ENCODE data around the gene GAL3ST1.
"Not testable (repeated sequence)": the region's sequence is repeated elsewhere in the genome, so short reads cannot be mapped to it uniquely, and the experiment has no call there.

Gene GAL3ST1, protein sequence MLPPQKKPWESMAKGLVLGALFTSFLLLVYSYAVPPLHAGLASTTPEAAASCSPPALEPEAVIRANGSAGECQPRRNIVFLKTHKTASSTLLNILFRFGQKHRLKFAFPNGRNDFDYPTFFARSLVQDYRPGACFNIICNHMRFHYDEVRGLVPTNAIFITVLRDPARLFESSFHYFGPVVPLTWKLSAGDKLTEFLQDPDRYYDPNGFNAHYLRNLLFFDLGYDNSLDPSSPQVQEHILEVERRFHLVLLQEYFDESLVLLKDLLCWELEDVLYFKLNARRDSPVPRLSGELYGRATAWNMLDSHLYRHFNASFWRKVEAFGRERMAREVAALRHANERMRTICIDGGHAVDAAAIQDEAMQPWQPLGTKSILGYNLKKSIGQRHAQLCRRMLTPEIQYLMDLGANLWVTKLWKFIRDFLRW

DNA sequence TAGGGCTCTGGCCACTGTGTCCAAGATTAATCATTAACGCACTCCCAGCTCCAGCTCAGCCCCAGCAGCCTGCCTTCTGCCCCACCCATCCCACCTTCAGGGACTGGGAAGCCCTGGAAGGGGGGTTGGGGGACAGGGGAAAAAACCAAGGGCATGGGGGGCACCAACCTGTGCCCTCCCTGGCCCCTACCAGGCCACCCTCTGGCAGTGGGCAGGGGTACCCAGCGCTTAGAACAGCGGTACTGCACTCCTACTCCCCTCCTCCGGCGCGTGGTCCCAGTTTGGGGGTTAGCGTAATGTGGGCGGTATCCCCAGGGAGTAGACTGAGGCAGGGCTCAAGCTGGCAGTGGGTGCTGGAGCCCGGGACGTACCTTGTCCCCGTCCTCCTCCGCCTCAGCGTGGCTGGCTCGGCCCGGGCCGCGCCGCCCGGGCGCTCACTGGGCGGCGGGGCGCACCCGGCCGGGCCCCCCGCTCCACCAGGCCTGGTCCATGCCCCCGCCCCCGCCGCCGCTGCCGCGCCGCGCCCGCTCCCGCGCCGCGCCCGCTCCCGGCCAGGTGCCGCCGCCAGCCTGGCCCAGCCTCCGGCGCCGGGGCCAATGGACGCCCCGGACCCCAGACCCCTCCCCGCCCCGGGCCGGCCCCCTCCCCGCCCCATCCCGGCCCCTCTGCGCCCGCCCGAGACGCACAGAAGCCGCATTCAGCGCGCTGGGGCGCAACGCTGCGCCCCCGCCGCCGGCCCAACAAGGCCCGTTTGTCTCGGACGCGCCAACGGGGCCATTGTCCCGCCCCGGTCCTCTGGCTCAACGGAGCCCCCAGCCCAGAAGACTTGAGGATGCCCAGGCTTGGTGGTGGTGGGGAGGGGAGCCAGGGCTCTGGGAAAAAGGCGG is at the start of gene GAL3ST1:
Gene GAL3ST1 (minus strand): TSS at position 571 of the 887 bp plus-strand sequence. CDS start 17,273 bp downstream, outside the sequence.
- Mint-ChIP-seq H3K4me3 (peak within 1 kb of the TSS; percentile 80 to 83 (median 80)), H3K4me1 (peaks cover 9% of the 10 kb centered on the region), H3K9me3 (no peaks in the 10 kb centered on the region), H3K27ac (peak within 1 kb of the TSS in 2 of 3 experiments; percentile 17 to 82), H3K36me3 (ENCODE audit: low read depth) (peaks cover 22% of the 10 kb centered on the region), H3K27me3 (ENCODE audit: low read depth) (peaks cover 27% of the 10 kb centered on the region)
- no peak for TF ChIP-seq CTCF (IDR thresholded peaks at IDR 0.05; ENCODE audit: unreplicated experiment in 3 of 3)

DNA sequence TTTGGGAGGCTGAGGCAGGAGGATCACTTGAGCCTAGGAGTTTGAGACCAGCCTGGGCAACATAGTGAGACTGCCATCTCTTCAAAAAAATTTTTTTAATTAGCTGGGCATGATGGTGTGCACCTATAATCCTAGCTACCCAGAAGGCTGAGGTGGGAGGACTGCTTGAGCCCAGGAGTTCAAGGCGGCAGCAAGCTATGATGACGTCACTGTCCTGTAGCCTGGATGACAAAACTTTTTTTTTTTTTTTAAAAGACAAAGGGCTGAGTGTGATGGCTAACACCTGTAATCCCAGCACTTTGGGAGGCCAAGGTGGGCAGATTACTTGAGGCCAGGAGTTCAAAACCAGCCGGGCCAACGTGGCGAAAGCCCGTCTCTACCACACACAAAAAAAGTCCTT is 45.4 kb upstream of the GAL3ST1 start:
- not testable (repeated sequence) for H3K27ac Mint-ChIP-seq; H3K4me1 Mint-ChIP-seq; H3K4me3 Mint-ChIP-seq; H3K9me3 Mint-ChIP-seq; H3K27me3 Mint-ChIP-seq (ENCODE audit: low read depth)
- H3K36me3 Mint-ChIP-seq (ENCODE audit: low read depth): peaks cover 51% of the 10 kb centered on the region

DNA sequence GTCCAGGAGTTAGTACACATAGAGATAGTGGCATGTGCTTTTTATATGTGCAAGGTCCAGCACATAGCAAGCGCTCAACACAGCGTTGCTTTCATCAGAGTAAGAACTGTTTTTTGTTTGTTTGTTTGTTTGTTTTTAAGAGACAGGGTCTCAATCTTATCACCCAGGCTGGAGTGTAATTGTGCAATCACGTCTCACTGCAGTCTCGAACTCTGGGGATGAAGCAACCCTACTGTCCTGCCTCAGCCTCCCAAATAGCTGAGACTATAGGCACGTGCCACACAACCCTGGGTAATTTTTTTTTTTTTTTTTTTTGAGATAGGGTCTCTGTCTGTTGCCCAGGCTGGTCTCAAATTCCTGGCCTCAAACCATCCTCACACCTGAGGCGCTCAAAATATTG is 43.4 kb upstream of the GAL3ST1 start:
- Mint-ChIP-seq H3K4me3 (no peak overlapping the region), H3K36me3 (ENCODE audit: low read depth) (peaks cover 55% of the 10 kb centered on the region), H3K27me3 (ENCODE audit: low read depth) (no peaks in the 10 kb centered on the region), H3K27ac (no peak overlapping the region), H3K9me3 (no peaks in the 10 kb centered on the region), H3K4me1 (no peaks in the 10 kb centered on the region)
- no peak for TF ChIP-seq CTCF (IDR thresholded peaks at IDR 0.05; ENCODE audit: unreplicated experiment in 3 of 3)

DNA sequence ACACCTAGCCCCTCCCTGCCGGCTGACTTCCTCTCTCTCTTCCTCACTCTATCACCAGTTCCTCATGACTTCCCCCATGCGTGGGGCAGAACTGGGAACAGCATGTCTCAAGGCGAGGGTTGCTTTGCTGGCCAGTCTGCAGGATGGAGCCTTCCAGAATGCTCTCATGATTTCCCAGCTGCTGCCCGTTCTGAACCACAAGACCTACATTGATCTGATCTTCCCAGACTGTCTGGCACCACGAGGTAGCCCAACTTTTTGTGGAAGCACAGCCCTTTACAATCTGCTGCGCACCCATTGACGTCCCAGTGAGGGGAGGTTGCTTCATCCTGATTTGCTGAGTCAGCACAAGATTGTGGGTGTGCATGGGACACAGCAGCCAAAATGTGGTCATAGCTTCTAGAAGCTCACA is 41.1 kb upstream of the GAL3ST1 start:
- Mint-ChIP-seq H3K4me1 (no peaks in the 10 kb centered on the region), H3K27ac (no peak overlapping the region), H3K9me3 (no peaks in the 10 kb centered on the region), H3K27me3 (ENCODE audit: low read depth) (no peaks in the 10 kb centered on the region), H3K4me3 (no peak overlapping the region), H3K36me3 (ENCODE audit: low read depth) (peaks cover 49% of the 10 kb centered on the region)
- TF ChIP-seq CTCF (IDR thresholded peaks at IDR 0.05; ENCODE audit: unreplicated experiment in 3 of 3): no peak

DNA sequence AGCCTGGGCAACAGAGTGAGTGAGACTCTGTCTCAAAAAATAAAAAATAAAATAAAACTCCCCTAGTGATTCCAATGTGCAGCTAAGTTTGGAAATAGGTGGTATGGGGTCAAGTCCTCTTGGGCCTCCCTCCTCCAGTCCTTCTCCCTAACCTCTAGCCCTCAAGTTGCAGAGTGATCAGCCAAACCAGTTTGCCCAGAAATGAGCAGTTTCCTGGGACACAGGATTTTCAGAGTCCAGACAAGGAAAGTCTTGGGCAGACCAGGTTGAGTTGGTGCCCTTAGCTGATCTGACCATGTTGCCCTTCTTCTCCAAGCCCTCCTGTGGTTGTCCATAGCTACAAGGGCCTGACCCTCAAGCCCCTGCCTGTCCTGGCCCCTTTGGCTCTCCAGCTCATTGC is 40.4 kb upstream of the GAL3ST1 start:
- Mint-ChIP-seq H3K4me3 (no peak overlapping the region), H3K9me3 (no peaks in the 10 kb centered on the region), H3K4me1 (no peaks in the 10 kb centered on the region), H3K27me3 (ENCODE audit: low read depth) (no peaks in the 10 kb centered on the region), H3K36me3 (ENCODE audit: low read depth) (peaks cover 47% of the 10 kb centered on the region), H3K27ac (no peak overlapping the region)
- no peak for TF ChIP-seq CTCF (IDR thresholded peaks at IDR 0.05; ENCODE audit: unreplicated experiment in 3 of 3)

- peaks cover 46% of the 10 kb centered on the region for H3K36me3 Mint-ChIP-seq (ENCODE audit: low read depth)
- TF ChIP-seq CTCF (IDR thresholded peaks at IDR 0.05; ENCODE audit: unreplicated experiment in 3 of 3): no peak
- no peaks in the 10 kb centered on the region for H3K9me3 Mint-ChIP-seq
- no peak overlapping the region for H3K27ac Mint-ChIP-seq
- H3K4me1 Mint-ChIP-seq: peaks cover 3% of the 10 kb centered on the region
- H3K4me3 Mint-ChIP-seq: no peak overlapping the region
- no peaks in the 10 kb centered on the region for H3K27me3 Mint-ChIP-seq (ENCODE audit: low read depth)
These were observed 39.8 kb upstream of the GAL3ST1 start for GRCh38 chr22:30614268-30614667.

All from nephron (organoid).